H9 (cell line): ENCODE results near the gene RAD51D. TPM values are rescaled to one million over a fixed set of nuclear protein-coding genes. Genes with fewer than 3 reads are reported as not detected.

ENCODE experiments used
- DNase-seq: peaks from one replicate; pipeline ENCODE4 v3.0.0-alpha.2; 2017
- H2AFZ ChIP-seq: one replicate; pipeline ENCODE4 v1.6.1; 2013; ENCODE audit warnings: mild to moderate bottlenecking, low read length, control low read depth, moderate library complexity
- H2AK5ac ChIP-seq: 2 replicates; pipeline ENCODE4 v1.6.1; 2013; ENCODE audit warnings: low read length, control low read depth, mixed read lengths; ENCODE audit not compliant: insufficient read length
- H2BK120ac ChIP-seq: one replicate; pipeline ENCODE4 v1.6.1; 2013; ENCODE audit warnings: low read depth, mild to moderate bottlenecking, low read length, control low read depth, inconsistent platforms; ENCODE audit not compliant: poor library complexity, severe bottlenecking
- H2BK12ac ChIP-seq: 2 replicates; pipeline ENCODE4 v1.6.1; 2013; ENCODE audit warnings: low read length, control low read depth, mixed read lengths, low read depth; ENCODE audit not compliant: insufficient read length
- H2BK15ac ChIP-seq: 2 replicates; pipeline ENCODE4 v1.6.1; 2013; ENCODE audit warnings: low read depth, low read length, control low read depth
- H2BK20ac ChIP-seq: one replicate; pipeline ENCODE4 v1.6.1; 2013; ENCODE audit warnings: low read depth, mild to moderate bottlenecking, low read length, control low read depth, inconsistent platforms; ENCODE audit not compliant: poor library complexity, severe bottlenecking
- H2BK5ac ChIP-seq: 2 replicates; pipeline ENCODE4 v1.6.1; 2013; ENCODE audit warnings: low read length, control low read depth, mixed read lengths; ENCODE audit not compliant: insufficient read length
- H3K14ac ChIP-seq: 2 replicates; pipeline ENCODE4 v1.6.1; 2013; ENCODE audit warnings: low read length, control low read depth; ENCODE audit not compliant: insufficient read depth
- H3K18ac ChIP-seq: 2 replicates; pipeline ENCODE4 v1.6.1; 2013; ENCODE audit warnings: low read depth, mild to moderate bottlenecking, mixed read lengths, low read length, control low read depth; ENCODE audit not compliant: insufficient read length
- H3K23ac ChIP-seq: 2 replicates; pipeline ENCODE4 v1.6.1; 2013; ENCODE audit warnings: low read length, control low read depth, mixed read lengths, low read depth; ENCODE audit not compliant: insufficient read length
- H3K23me2 ChIP-seq: 2 replicates; pipeline ENCODE4 v1.6.1; 2013; ENCODE audit warnings: low read depth, mild to moderate bottlenecking, mixed read lengths, low read length, control low read depth; ENCODE audit not compliant: insufficient read length, poor library complexity, severe bottlenecking
- H3K27ac ChIP-seq: 2 replicates; pipeline ENCODE4 v1.5.1; 2013; ENCODE audit warnings: low read length, control low read depth, mixed read lengths, low read depth; ENCODE audit not compliant: insufficient read length
- H3K27me3 ChIP-seq: 2 replicates; pipeline ENCODE4 v1.6.1; 2013; ENCODE audit warnings: low read length, control low read depth, inconsistent platforms; ENCODE audit not compliant: insufficient read depth
- H3K4ac ChIP-seq: 2 replicates; pipeline ENCODE4 v1.6.1; 2013; ENCODE audit warnings: low read depth, mild to moderate bottlenecking, control low read depth, inconsistent platforms, low read length, moderate library complexity
- H3K4me1 ChIP-seq: 2 replicates; pipeline ENCODE4 v1.6.1; 2013; ENCODE audit warnings: low read length, control low read depth, inconsistent platforms; ENCODE audit not compliant: insufficient read depth
- H3K4me2 ChIP-seq: 2 replicates; pipeline ENCODE4 v1.6.1; 2013; ENCODE audit warnings: low read length, control low read depth, mixed read lengths; ENCODE audit not compliant: insufficient read length, insufficient read depth
- H3K56ac ChIP-seq: 2 replicates; pipeline ENCODE4 v1.6.1; 2013; ENCODE audit warnings: low read depth, mild to moderate bottlenecking, mixed read lengths, low read length, control low read depth; ENCODE audit not compliant: insufficient read length
- H3K79me1 ChIP-seq: 2 replicates; pipeline ENCODE4 v1.6.1; 2013; ENCODE audit warnings: low read depth, mild to moderate bottlenecking, moderate library complexity, low read length, control low read depth, inconsistent platforms; ENCODE audit not compliant: insufficient read depth, poor library complexity, severe bottlenecking
- H3K79me2 ChIP-seq: 2 replicates; pipeline ENCODE4 v1.6.1; 2013; ENCODE audit warnings: low read length, control low read depth, inconsistent platforms; ENCODE audit not compliant: insufficient read depth
- H3K9ac ChIP-seq: 2 replicates; pipeline ENCODE4 v1.6.1; 2013; ENCODE audit warnings: low read length, control low read depth, mixed read lengths; ENCODE audit not compliant: insufficient read length; ENCODE audit errors: extremely low read depth
- H3K9me3 ChIP-seq: one replicate; pipeline ENCODE4 v1.6.1; 2013; ENCODE audit warnings: low read depth, low read length, inconsistent platforms; ENCODE audit not compliant: control insufficient read depth
- H3T11ph ChIP-seq: one replicate; pipeline ENCODE4 v1.6.1; 2013; ENCODE audit warnings: mild to moderate bottlenecking, low read length, control low read depth, inconsistent platforms
- H4K20me1 ChIP-seq: one replicate; pipeline ENCODE4 v1.6.1; 2013; ENCODE audit not compliant: control insufficient read depth, insufficient read length, insufficient read depth
- H4K5ac ChIP-seq: 2 replicates; pipeline ENCODE4 v1.6.1; 2013; ENCODE audit warnings: low read depth, mild to moderate bottlenecking, mixed read lengths, low read length, control low read depth; ENCODE audit not compliant: insufficient read length
- H4K8ac ChIP-seq: replicated peaks from 2 replicates; pipeline ENCODE4 v1.6.1; 2013; ENCODE audit warnings: low read length, control low read depth, mixed read lengths, low read depth; ENCODE audit not compliant: insufficient read length
- H4K91ac ChIP-seq: 2 replicates; pipeline ENCODE4 v1.6.1; 2013; ENCODE audit warnings: low read depth, mild to moderate bottlenecking, moderate library complexity, mixed read lengths, low read length, control low read depth; ENCODE audit not compliant: insufficient read length
- H3K27ac Mint-ChIP-seq, 3 experiments: 2 replicates in 2 of 3; 3 replicates in 1 of 3; pipeline ENCODE4 v1.8.0; 2020 to 2021; ENCODE audit warnings: mixed read lengths in 3 of 3, mild to moderate bottlenecking in 1 of 3, moderate library complexity in 1 of 3
- H3K27me3 Mint-ChIP-seq: 2 replicates; pipeline ENCODE4 v1.8.0; 2021; ENCODE audit warnings: low read depth, mild to moderate bottlenecking, moderate library complexity, mixed read lengths
- H3K36me3 Mint-ChIP-seq, 3 experiments: 2 replicates in 2 of 3; 3 replicates in 1 of 3; pipeline ENCODE4 v1.8.0; 2020 to 2021; ENCODE audit warnings: low read depth in 3 of 3, mixed read lengths in 3 of 3; ENCODE audit not compliant: insufficient read depth in 1 of 3
- H3K4me1 Mint-ChIP-seq, 2 experiments: 2 replicates each; pipeline ENCODE4 v1.8.0; 2020; ENCODE audit warnings: mixed read lengths in 2 of 2
- H3K4me3 Mint-ChIP-seq, 2 experiments: 2 replicates in 1 of 2; 3 replicates in 1 of 2; pipeline ENCODE4 v1.8.0; 2020 to 2021; ENCODE audit warnings: mild to moderate bottlenecking in 2 of 2, mixed read lengths in 2 of 2, moderate library complexity in 1 of 2
- H3K9me3 Mint-ChIP-seq, 2 experiments: 2 replicates in 1 of 2; 3 replicates in 1 of 2; pipeline ENCODE4 v1.8.0; 2020; ENCODE audit warnings: mild to moderate bottlenecking in 2 of 2, mixed read lengths in 2 of 2, moderate library complexity in 1 of 2
- WGBS: extraction: QIAGEN DNeasy Blood & Tissue Kit; methylation state at CpG from one replicate; pipeline ENCODE4 v1.1.7; 2013; ENCODE audit warnings: missing lambda C conversion rate, low lambda C conversion rate, mixed read lengths; ENCODE audit not compliant: insufficient read length; ENCODE audit errors: extremely low coverage; 5-methylcytosine and 5-hydroxymethylcytosine counted together
- total RNA-seq: library from RNA; stranded (reverse); gene quantifications from 2 replicates; pipeline ENCODE4 v1.2.1, GENCODE V29; 2021
- TF ChIP-seq, protein P1 (sequence below): fragments of 200-600 bp; sonication (generic); conservative IDR thresholded peaks from 3 replicates; pipeline ENCODE4 v1.8.0; 2021; ENCODE audit warnings: antibody characterized with exemption, mild to moderate bottlenecking

The RAD51D gene
- total RNA-seq, 1 experiment from 2014 or later = 15.8 TPM

DNA sequence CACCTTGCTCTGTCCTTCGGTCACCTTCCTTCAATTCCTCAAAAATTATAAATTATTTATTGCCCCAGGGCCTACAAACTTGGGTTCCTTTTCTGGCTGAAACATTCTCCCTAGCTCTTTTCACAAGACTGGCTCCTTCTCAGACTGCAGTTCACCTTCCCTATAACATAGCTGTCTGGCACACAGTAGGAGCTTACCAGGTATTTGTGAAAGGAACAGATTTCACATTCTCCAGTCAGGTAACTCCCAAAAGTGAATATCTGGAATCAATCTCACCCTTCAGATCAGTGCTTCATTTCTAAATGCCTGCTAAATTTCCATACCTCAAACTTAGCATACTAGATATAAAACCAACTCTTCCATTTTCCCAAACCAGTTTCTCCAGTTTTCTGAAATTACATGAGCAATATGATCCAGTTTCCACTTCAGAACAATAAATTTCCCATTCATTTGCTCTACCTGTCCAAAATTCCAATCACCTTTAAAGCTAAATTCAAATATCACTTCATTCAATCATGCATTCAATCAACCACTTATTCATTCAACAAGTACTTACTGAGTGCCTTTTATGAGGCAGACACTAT, 62.2 kb downstream of the RAD51D start:
- no peak overlapping the region for H2AFZ ChIP-seq
- no peak overlapping the region for H3K4ac ChIP-seq
- no peaks in the 10 kb centered on the region for H3K79me1 ChIP-seq
- H2BK5ac ChIP-seq = no peak overlapping the region
- no peak overlapping the region for H3T11ph ChIP-seq
- no CpG with 5 or more reads among the region's 1 CpG for WGBS
- H4K5ac ChIP-seq = no peak overlapping the region
- H3K14ac ChIP-seq = no peak overlapping the region
- no peak overlapping the region for H3K4me3 Mint-ChIP-seq
- no peaks in the 10 kb centered on the region for H3K4me1 ChIP-seq
- H4K20me1 ChIP-seq = no peaks in the 10 kb centered on the region
- DNase-seq = no peak
- H3K9me3 ChIP-seq = no peaks in the 10 kb centered on the region
- H4K8ac ChIP-seq = no peak overlapping the region
- no peak overlapping the region for H2BK120ac ChIP-seq
- no peak overlapping the region for H2BK12ac ChIP-seq
- H3K56ac ChIP-seq = no peak overlapping the region
- no peaks in the 10 kb centered on the region for H3K79me2 ChIP-seq
- H3K27ac Mint-ChIP-seq = no peak overlapping the region
- H3K27me3 ChIP-seq = no peaks in the 10 kb centered on the region
- H3K23ac ChIP-seq = no peak overlapping the region
- H2BK15ac ChIP-seq = no peak overlapping the region
- H3K23me2 ChIP-seq = no peaks in the 10 kb centered on the region
- H2AK5ac ChIP-seq = no peak overlapping the region
- no peak overlapping the region for H3K4me2 ChIP-seq
- H3K27me3 Mint-ChIP-seq = no peaks in the 10 kb centered on the region
- no peaks in the 10 kb centered on the region for H3K9me3 Mint-ChIP-seq
- H3K18ac ChIP-seq = no peak overlapping the region
- TF ChIP-seq, protein P1, sequence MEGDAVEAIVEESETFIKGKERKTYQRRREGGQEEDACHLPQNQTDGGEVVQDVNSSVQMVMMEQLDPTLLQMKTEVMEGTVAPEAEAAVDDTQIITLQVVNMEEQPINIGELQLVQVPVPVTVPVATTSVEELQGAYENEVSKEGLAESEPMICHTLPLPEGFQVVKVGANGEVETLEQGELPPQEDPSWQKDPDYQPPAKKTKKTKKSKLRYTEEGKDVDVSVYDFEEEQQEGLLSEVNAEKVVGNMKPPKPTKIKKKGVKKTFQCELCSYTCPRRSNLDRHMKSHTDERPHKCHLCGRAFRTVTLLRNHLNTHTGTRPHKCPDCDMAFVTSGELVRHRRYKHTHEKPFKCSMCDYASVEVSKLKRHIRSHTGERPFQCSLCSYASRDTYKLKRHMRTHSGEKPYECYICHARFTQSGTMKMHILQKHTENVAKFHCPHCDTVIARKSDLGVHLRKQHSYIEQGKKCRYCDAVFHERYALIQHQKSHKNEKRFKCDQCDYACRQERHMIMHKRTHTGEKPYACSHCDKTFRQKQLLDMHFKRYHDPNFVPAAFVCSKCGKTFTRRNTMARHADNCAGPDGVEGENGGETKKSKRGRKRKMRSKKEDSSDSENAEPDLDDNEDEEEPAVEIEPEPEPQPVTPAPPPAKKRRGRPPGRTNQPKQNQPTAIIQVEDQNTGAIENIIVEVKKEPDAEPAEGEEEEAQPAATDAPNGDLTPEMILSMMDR = no peak
- no peak overlapping the region for H2BK20ac ChIP-seq
- H3K27ac ChIP-seq = no peak overlapping the region
- H3K9ac ChIP-seq = no peak overlapping the region
- no peak overlapping the region for H4K91ac ChIP-seq
- no peaks in the 10 kb centered on the region; a peak in 3 of 7 replicates for H3K36me3 Mint-ChIP-seq
- H3K4me1 Mint-ChIP-seq = peaks cover 17 to 18% of the 10 kb centered on the region in 2 experiments
